GM19099 (cell line): Measurements from ENCODE around the gene BCO1.

Experiments used
- POLR2A ChIP-seq: IDR thresholded peaks from 3 replicates; pipeline ENCODE4 v1.6.1; 2011; ENCODE audit warnings: low read depth; ENCODE audit not compliant: insufficient read length; ENCODE audit errors: extremely low read depth

Gene BCO1

DNA sequence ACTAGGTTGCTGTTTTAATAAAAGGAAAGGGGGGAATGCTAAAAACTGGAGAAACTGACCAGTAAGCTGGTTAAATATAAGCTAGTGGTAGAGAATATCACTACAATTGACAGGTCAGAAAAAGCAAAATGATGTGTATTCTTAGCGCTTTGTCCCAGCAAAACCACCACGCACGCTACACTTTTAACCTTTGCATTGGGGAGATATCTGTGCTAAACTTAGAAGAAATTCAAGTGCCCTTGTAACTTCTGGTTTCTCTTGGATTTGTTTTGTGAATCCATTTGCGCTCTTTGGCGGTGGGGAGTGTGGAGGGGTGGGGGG, 77.6 kb downstream of the BCO1 start:
- no peak for TF ChIP-seq POLR2A

DNA sequence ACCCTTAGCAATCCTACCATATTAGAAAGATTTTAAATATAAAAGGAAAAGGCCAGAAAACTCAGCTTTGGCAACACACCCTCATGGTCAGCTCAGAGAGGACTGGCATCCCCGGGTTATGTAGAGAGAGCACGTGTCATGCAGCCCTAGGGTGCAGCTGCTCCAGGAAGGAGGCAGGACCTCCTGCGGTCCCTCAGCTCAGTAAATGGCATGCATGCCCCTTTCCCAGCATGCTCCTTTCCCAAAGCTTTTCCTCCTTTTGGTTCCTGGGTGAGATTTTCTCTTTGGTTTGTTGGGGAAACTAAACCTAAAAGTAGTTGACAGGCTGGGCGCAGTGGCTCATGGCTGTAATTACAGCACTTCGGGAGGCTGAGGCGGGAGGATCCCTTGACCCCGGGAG, 80.2 kb downstream of the BCO1 start:
- no peak for TF ChIP-seq POLR2A

- TF ChIP-seq POLR2A: no peak
Observed at GRCh38 chr16:81319221-81319912, 80.9 kb downstream of the BCO1 start.

DNA sequence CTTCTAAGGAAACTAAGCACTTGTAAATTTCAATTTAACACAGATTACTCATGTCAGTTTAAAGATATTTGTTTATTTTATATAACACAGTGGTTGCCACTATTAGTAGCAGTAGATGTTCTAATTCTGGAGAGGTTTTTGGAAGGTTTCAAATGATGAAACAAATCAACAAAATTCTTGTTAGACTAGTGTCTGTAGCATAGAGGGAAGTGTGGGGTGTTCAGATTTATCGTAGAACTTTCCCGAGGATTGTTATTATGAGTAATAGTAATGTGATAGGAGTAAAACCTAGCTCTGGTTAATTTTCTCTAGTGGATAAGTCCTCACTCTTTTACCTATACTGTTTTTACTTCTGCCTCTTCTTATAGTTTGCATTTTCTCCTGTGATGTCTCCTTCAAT, 82.5 kb downstream of the BCO1 start:
- TF ChIP-seq POLR2A: no peak

- no peak for TF ChIP-seq POLR2A
Observed at GRCh38 chr16:81321536-81321935, 83.0 kb downstream of the BCO1 start.

- TF ChIP-seq POLR2A: no peak
Observed at GRCh38 chr16:81324808-81325207, 86.3 kb downstream of the BCO1 start.

DNA sequence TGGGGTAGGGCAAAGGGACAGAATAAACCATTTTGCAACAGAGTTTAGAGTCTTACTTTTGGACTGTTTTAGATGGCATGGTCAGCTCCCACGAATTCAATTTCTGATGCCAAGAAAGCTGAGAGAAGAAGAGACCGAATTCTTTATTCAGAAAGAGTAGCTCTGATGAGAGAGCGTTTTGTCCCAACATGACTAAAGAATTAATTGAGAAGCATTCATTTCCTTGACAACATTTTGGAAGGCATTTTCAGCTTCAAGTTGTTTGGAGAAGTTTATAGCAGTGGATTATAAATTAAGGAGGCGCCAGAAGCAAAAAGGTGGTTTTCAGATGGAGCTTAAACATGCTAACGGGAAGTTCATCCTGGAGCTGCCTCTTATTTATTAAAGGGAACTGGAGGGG, 88.5 kb downstream of the BCO1 start:
- no peak for TF ChIP-seq POLR2A

DNA sequence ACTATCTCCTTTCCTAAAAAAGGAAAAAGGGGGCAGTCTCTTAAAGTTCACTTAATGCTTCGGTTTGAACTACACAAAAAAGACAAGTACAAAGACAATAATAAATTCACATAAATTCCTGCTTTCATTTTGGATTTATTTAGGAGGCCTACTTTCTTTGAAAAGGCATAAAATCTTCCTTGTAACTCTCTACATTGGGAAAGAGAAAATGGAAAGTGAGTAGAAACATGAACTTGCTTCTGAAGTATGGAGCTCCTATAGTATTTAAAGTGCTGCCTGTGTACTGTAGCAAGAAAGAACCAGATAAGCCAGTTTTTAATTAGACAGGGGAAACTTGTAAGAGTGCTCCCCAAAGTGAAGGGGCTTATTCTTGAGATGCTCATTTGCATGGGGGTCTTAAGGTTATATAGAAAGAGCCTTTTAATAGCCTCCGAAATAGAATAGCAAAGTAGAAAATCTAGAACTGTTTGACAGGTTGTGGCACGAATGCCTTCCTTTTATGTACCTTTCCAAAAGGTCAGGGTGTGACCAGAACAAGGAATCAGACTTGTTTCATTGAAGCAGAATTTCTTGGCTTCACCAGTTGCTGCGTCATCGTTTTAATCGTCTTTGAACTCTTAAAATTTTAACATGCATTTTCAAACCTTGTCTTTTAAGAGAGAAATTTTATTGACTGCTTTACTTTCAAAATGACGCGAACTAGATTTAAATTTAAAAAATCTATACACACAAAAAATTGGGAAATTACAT, 89.1 kb downstream of the BCO1 start:
- TF ChIP-seq POLR2A: no peak

DNA sequence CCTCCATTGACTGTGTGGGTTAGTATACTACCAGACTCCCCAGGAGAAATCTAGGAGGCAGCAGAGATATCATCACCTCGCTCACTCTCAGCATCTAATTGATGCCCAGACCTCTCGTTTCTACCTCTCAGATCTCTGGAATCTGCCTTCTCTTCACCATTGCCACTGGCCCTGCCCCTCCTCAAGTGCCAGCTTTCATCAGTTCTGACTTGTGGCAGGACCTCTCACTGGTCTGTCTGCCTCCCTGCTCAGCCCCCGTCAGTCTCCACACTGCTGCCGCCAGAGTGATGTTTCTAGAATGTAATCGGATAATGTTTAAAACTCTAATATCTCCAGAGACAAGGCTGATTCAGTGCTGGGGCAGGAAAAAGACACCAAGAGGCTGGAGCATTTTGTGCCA, 91.5 kb downstream of the BCO1 start:
- TF ChIP-seq POLR2A: no peak

GRCh38 chr16:81333356-81333755, 94.9 kb downstream of the BCO1 start:
- no peak for TF ChIP-seq POLR2A

DNA sequence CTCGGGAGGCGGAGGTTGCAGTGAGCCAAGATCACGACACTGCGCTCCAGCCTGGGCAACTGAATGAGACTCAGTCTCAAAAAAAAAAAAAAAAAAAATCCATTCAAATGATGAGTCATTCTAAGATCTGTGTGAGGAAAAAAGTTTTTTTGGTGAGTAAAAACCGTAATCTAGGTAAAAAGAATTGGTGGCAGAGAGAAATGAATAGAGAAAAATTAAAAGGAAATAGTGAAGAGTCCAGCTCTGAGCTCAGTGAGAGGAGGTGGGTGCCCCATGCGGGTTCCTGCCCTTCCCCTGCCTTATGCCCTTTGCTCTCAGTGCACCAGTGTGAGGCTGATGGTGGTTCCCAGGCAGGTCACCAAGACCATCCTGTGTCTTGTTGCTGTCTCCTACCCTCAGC, 97.2 kb downstream of the BCO1 start:
- TF ChIP-seq POLR2A: no peak

DNA sequence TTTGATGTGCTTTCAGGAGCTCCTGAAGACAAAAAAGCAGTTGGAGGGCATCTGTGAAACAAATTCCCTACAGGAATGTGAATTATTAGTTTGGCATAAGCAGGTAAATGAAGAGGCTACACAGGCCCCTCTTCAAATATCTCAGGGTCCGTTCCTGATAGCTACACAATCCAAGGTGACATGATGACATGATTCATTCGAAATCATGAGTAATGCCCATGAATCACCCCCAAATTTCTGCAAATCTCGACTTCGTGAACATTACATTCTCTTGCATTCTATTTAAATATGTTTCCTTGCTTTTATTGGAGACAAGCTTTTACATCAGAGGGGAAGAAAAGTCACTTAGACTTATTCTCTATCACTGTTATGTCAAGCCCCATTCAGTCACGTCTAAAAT, 98.6 kb downstream of the BCO1 start:
- no peak for TF ChIP-seq POLR2A
